Keratinocyte (primary cell): ENCODE results near the gene FBXL17. TPM values are rescaled to one million over a fixed set of nuclear protein-coding genes. Genes with fewer than 3 reads are reported as not detected.

Experiments used
- DNase-seq: peaks from one replicate; pipeline ENCODE4 v3.0.0-alpha.2; 2011; ENCODE audit warnings: low read depth, missing footprints, low spot score
- FAIRE-seq: peaks from 2 replicates; lab custom pipeline; 2011; peaks lifted over from hg19 to GRCh38; lab: Jason Lieb, UNC
- H2AFZ ChIP-seq: 2 replicates; pipeline ENCODE4 v1.6.0; 2012; ENCODE audit warnings: low read length, control low read depth, inconsistent platforms; ENCODE audit not compliant: control insufficient read depth
- H3K27ac ChIP-seq: 2 replicates; pipeline ENCODE4 v1.5.1; 2011; ENCODE audit warnings: low read length; ENCODE audit not compliant: control insufficient read depth, insufficient read depth
- H3K27me3 ChIP-seq: 3 replicates; pipeline ENCODE4 v1.6.0; 2011; ENCODE audit warnings: low read length; ENCODE audit not compliant: control insufficient read depth, insufficient read depth; ENCODE audit errors: extremely low read depth
- H3K36me3 ChIP-seq, 2 experiments: 2 replicates in 1 of 2; 3 replicates in 1 of 2; pipeline ENCODE4 v1.5.1; 2011; ENCODE audit warnings: low read length in 2 of 2, mild to moderate bottlenecking in 1 of 2; ENCODE audit not compliant: control insufficient read depth in 2 of 2, insufficient read depth in 2 of 2; ENCODE audit errors: extremely low read depth in 1 of 2
- H3K4me1 ChIP-seq: 3 replicates; pipeline ENCODE4 v1.5.1; 2011; ENCODE audit warnings: low read length; ENCODE audit not compliant: control insufficient read depth, insufficient read depth; ENCODE audit errors: extremely low read depth
- H3K4me2 ChIP-seq: 3 replicates; pipeline ENCODE4 v1.6.0; 2011; ENCODE audit warnings: low read depth, low read length; ENCODE audit not compliant: control insufficient read depth, insufficient read depth; ENCODE audit errors: extremely low read depth
- H3K4me3 ChIP-seq, 3 experiments: fragments of 200-600 bp in 1 of 3; sonication (generic) in 1 of 3; 2 replicates in 2 of 3; 3 replicates in 1 of 3; pipeline ENCODE4 v1.5.1; 2011 to 2016; ENCODE audit warnings: low read length in 3 of 3, mild to moderate bottlenecking in 3 of 3, control low read depth in 2 of 3, inconsistent platforms in 1 of 3, low read depth in 1 of 3, mixed read lengths in 1 of 3, mixed run types in 1 of 3, moderate library complexity in 1 of 3; ENCODE audit not compliant: control insufficient read depth in 2 of 3, insufficient read depth in 2 of 3; ENCODE audit errors: extremely low read depth in 1 of 3
- H3K79me2 ChIP-seq: 2 replicates; pipeline ENCODE4 v1.6.0; 2012; ENCODE audit warnings: low read length; ENCODE audit not compliant: control insufficient read depth, insufficient read depth
- H3K9ac ChIP-seq: 3 replicates; pipeline ENCODE4 v1.6.0; 2011; ENCODE audit warnings: low read length; ENCODE audit not compliant: control insufficient read depth, insufficient read depth; ENCODE audit errors: extremely low read depth
- H3K9me1 ChIP-seq: 3 replicates; pipeline ENCODE4 v1.6.0; 2011; ENCODE audit warnings: low read length; ENCODE audit not compliant: control insufficient read depth, insufficient read depth; ENCODE audit errors: extremely low read depth
- H3K9me3 ChIP-seq: 2 replicates; pipeline ENCODE4 v1.5.1; 2012; ENCODE audit warnings: low read depth, low read length; ENCODE audit not compliant: control insufficient read depth
- H4K20me1 ChIP-seq: 3 replicates; pipeline ENCODE4 v1.6.0; 2011; ENCODE audit warnings: low read length; ENCODE audit not compliant: control insufficient read depth, insufficient read depth; ENCODE audit errors: extremely low read depth
- CTCF ChIP-seq, 3 experiments: IDR thresholded peaks in 1 of 3; conservative IDR thresholded peaks in 1 of 3; optimal IDR thresholded peaks in 1 of 3; 2 replicates in 2 of 3; 3 replicates in 1 of 3; pipeline versions ENCODE3 to v1.5.1; 2011; ENCODE audit warnings: low read length in 3 of 3, mild to moderate bottlenecking in 3 of 3, moderate library complexity in 2 of 3, control low read depth in 1 of 3, inconsistent platforms in 1 of 3; ENCODE audit not compliant: insufficient read depth in 2 of 3; ENCODE audit errors: extremely low read depth in 1 of 3
- EZH2 ChIP-seq: IDR thresholded peaks from one replicate; pipeline ENCODE4 v1.6.1; 2012; ENCODE audit warnings: inconsistent platforms, mild to moderate bottlenecking, low read length, moderate library complexity
- dilution Hi-C: fragments of 300-500 bp; cut with MboI; formaldehyde crosslinking; loops from one replicate; pipeline ENCODE4 v1.7.0; 2020; ENCODE audit warnings: low sequenced_read_pairs; ENCODE audit not compliant: extremely low pct_ligation_motif_present
- polyA plus RNA-seq, 5 experiments: library from polyadenylated mRNA; depleted of rRNA in 3 of 5; stranded (reverse) in 3 of 5; stranded (forward) in 1 of 5; unstranded in 1 of 5; fragments of >200 nt; gene quantifications; 1 replicate in 1 of 5; 2 replicates in 3 of 5; 3 replicates in 1 of 5; pipeline versions ENCODE4 v1.2.1 to v1.2.3, GENCODE V29; 2011 to 2012; ENCODE audit warnings: missing spikeins in 2 of 5, low read depth in 1 of 5, low replicate concordance in 1 of 5

The FBXL17 gene
- polyA plus RNA-seq, 1 donor (not counting 4 experiments of a cell fraction or from before 2014, with no cell fraction given), result 5.7 TPM

- no peak overlapping the region for H3K9ac ChIP-seq
- no peaks in the 10 kb centered on the region for H3K9me1 ChIP-seq
- no peaks in the 10 kb centered on the region for H3K9me3 ChIP-seq
- DNase-seq (no peak), FAIRE-seq (no peak)
- no peaks in the 10 kb centered on the region for H4K20me1 ChIP-seq
- H3K4me1 ChIP-seq, result no peaks in the 10 kb centered on the region
- no peak overlapping the region for H2AFZ ChIP-seq
- H3K36me3 ChIP-seq, result no peaks in the 10 kb centered on the region
- H3K79me2 ChIP-seq, result no peaks in the 10 kb centered on the region
- TF ChIP-seq CTCF (optimal IDR thresholded peaks at IDR 0.05 in 1 of 3, IDR thresholded peaks at IDR 0.05 in 1 of 3, conservative IDR thresholded peaks at IDR 0.05 in 1 of 3; ENCODE audit: extremely low read depth in 1 of 3, insufficient read depth in 2 of 3, low read length in 3 of 3) (no peak), EZH2 (no peak)
- H3K4me2 ChIP-seq, result no peak overlapping the region
- H3K4me3 ChIP-seq, result no peak overlapping the region
- no peaks in the 10 kb centered on the region for H3K27me3 ChIP-seq
- no peak overlapping the region for H3K27ac ChIP-seq
- dilution Hi-C loops, result no loop called here
These were observed 267.9 kb downstream of the FBXL17 start for GRCh38 chr5:108113950-108114349.

DNA sequence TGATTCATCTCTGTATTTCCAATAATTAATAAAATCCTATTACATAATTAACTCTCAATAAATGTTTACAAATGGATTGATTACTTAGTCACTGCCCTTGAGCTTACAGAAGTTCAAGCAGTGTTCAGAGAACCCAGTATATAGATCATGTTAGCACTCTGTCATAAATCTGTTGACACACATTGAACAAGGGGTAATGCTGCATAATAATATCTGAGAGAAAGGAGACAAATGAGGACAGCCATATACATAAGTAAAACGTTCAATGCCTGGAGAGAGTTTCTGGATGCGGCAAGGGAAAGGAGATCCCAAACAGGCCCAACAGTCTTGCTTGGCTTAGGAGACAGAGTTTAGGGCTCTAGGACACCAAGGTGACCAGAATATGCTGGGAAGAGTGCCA, 270.2 kb downstream of the FBXL17 start:
- no peak overlapping the region for H3K9ac ChIP-seq
- no peaks in the 10 kb centered on the region for H3K27me3 ChIP-seq
- no peak overlapping the region for H2AFZ ChIP-seq
- no peak for TF ChIP-seq CTCF (optimal IDR thresholded peaks at IDR 0.05 in 1 of 3, IDR thresholded peaks at IDR 0.05 in 1 of 3, conservative IDR thresholded peaks at IDR 0.05 in 1 of 3; ENCODE audit: extremely low read depth in 1 of 3, insufficient read depth in 2 of 3, low read length in 3 of 3)
- no peak for TF ChIP-seq EZH2
- H3K36me3 ChIP-seq, result no peaks in the 10 kb centered on the region
- no peaks in the 10 kb centered on the region for H3K9me3 ChIP-seq
- FAIRE-seq (no peak), DNase-seq (no peak)
- dilution Hi-C loops, result no loop called here
- no peak overlapping the region for H3K4me3 ChIP-seq
- H3K4me2 ChIP-seq, result no peak overlapping the region
- H3K27ac ChIP-seq, result no peak overlapping the region
- H3K4me1 ChIP-seq, result no peaks in the 10 kb centered on the region
- no peaks in the 10 kb centered on the region for H4K20me1 ChIP-seq
- H3K9me1 ChIP-seq, result no peaks in the 10 kb centered on the region
- no peaks in the 10 kb centered on the region for H3K79me2 ChIP-seq
